GM23248 (cell line): ENCODE data around the gene TNNT2.

Experiments
- EZH2 ChIP-seq: fragments of 200-600 bp; sonication (generic); IDR thresholded peaks from 2 replicates; pipeline ENCODE4 v1.6.1; 2018; ENCODE audit warnings: antibody characterized with exemption, mild to moderate bottlenecking; ENCODE audit not compliant: insufficient read depth, poor library complexity, severe bottlenecking
- EZH2phosphoT487 ChIP-seq: fragments of 200-600 bp; sonication (generic); IDR thresholded peaks from 2 replicates; pipeline ENCODE4 v1.6.1; 2018; ENCODE audit warnings: antibody characterized with exemption, moderate library complexity, mild to moderate bottlenecking, low read depth; ENCODE audit not compliant: insufficient read depth

DNA sequence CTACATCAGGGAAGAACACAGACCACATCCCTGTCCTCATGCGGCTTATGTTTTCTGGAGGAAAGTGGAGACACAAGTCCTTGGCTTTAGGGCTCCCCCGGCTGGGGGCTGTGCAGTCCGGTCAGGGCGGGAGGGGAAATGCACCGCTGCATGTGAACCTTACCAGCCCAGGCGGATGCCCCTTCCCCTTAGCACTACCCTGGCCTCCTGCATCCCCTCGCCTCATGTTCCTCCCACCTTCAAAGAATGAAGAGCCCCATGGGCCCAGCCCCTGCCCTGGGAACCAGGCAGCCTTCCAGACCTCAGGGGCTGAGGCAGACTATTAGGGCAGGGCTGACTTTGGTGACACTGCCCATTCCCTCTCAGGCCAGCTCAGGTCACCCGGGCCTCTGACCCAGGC is 45.5 kb downstream of the TNNT2 start:
- TF ChIP-seq EZH2 (no peak), EZH2phosphoT487 (no peak)
